Loucy (cell line): ENCODE results near the gene OR2M7.
"Not testable (repeated sequence)": the region's sequence is repeated elsewhere in the genome, so short reads cannot be mapped to it uniquely, and the experiment has no call there.

Experiments
- H2AFZ ChIP-seq: fragments of 200-600 bp; sonication (generic); 2 replicates; pipeline ENCODE4 v1.6.0; 2016; ENCODE audit warnings: antibody characterized with exemption, mild to moderate bottlenecking, low read length, moderate library complexity
- H3F3A ChIP-seq: fragments of 200-600 bp; 2 replicates; pipeline ENCODE4 v1.6.0; 2016; ENCODE audit warnings: antibody characterized with exemption, low read depth, mild to moderate bottlenecking
- H3K27me3 ChIP-seq: fragments of 200-600 bp; sonication (generic); 2 replicates; pipeline ENCODE4 v1.6.1; 2014; ENCODE audit warnings: low read length, mild to moderate bottlenecking; ENCODE audit not compliant: insufficient read depth, poor library complexity, severe bottlenecking
- H3K36me3 ChIP-seq: fragments of 200-600 bp; sonication (generic); 2 replicates; pipeline ENCODE4 v1.6.1; 2016; ENCODE audit warnings: low read length; ENCODE audit not compliant: insufficient read depth
- H3K4me1 ChIP-seq: fragments of 200-600 bp; sonication (generic); 2 replicates; pipeline ENCODE4 v1.5.1; 2014; ENCODE audit warnings: low read length, mild to moderate bottlenecking; ENCODE audit not compliant: insufficient read depth, poor library complexity, severe bottlenecking
- H3K4me2 ChIP-seq: fragments of 200-600 bp; sonication (generic); 2 replicates; pipeline ENCODE4 v1.6.0; 2014; ENCODE audit warnings: antibody characterized with exemption, low read length, low read depth, mild to moderate bottlenecking; ENCODE audit not compliant: poor library complexity, severe bottlenecking
- H3K4me3 ChIP-seq: fragments of 200-600 bp; sonication (generic); 2 replicates; pipeline ENCODE4 v1.5.1; 2014; ENCODE audit warnings: low read length, mild to moderate bottlenecking, mixed read lengths; ENCODE audit not compliant: poor library complexity, severe bottlenecking
- H3K79me2 ChIP-seq: fragments of 200-600 bp; sonication (generic); 2 replicates; pipeline ENCODE4 v1.6.1; 2014; ENCODE audit warnings: low read length; ENCODE audit not compliant: insufficient read depth
- H3K9ac ChIP-seq: fragments of 200-600 bp; sonication (generic); 2 replicates; pipeline ENCODE4 v1.6.0; 2014; ENCODE audit warnings: mild to moderate bottlenecking, low read depth, low read length, moderate library complexity; ENCODE audit not compliant: poor library complexity, severe bottlenecking
- H3K9me2 ChIP-seq: fragments of 200-600 bp; sonication (generic); replicated peaks from 2 replicates; pipeline ENCODE4 v1.6.1; 2016; ENCODE audit warnings: low read depth, low read length, mixed read lengths
- H3K9me3 ChIP-seq: fragments of 200-600 bp; sonication (generic); 2 replicates; pipeline ENCODE4 v1.6.1; 2014; ENCODE audit warnings: mild to moderate bottlenecking, antibody characterized with exemption, low read length, low read depth; ENCODE audit not compliant: insufficient read depth
- H4K20me1 ChIP-seq: fragments of 200-600 bp; sonication (generic); 2 replicates; pipeline ENCODE4 v1.6.0; 2014; ENCODE audit warnings: antibody characterized with exemption, low read length, mild to moderate bottlenecking; ENCODE audit not compliant: insufficient read depth, poor library complexity, severe bottlenecking
- EZH2phosphoT487 ChIP-seq: fragments of 200-600 bp; IDR thresholded peaks from 2 replicates; pipeline ENCODE4 v1.6.1; 2018; ENCODE audit warnings: antibody characterized with exemption, mild to moderate bottlenecking, moderate library complexity, borderline replicate concordance
- TF ChIP-seq, protein P1 (sequence below): fragments of 200-600 bp; sonication (generic); conservative IDR thresholded peaks from 2 replicates; pipeline ENCODE4 v1.5.1; 2014; ENCODE audit warnings: mild to moderate bottlenecking, antibody characterized with exemption, low read length

Gene OR2M7

DNA sequence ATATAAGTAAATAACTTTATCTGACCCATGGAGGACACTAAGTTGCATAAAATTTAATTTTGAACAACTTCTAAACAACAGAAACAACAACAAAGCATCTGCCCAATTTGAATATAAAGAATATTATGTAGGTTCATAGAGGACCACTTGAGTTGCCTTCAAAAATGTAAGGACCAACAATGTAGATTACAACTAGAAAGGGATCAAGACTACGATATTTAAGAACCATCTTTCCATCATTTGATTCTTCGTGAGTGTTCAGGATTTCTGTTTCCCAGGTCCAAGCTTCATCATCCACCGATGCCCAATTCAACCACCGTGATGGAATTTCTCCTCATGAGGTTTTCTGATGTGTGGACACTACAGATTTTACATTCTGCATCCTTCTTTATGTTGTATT lies 24.1 kb upstream of the OR2M7 start, which contains the start of gene OR14C36:
Gene OR14C36, plus strand, starts transcription at position 301 of the 400 bp plus-strand sequence. Its CDS starts 0 bp downstream, at position 301.
- H3K4me2 ChIP-seq: no peak within 1 kb of the TSS
- TF ChIP-seq, protein P1, sequence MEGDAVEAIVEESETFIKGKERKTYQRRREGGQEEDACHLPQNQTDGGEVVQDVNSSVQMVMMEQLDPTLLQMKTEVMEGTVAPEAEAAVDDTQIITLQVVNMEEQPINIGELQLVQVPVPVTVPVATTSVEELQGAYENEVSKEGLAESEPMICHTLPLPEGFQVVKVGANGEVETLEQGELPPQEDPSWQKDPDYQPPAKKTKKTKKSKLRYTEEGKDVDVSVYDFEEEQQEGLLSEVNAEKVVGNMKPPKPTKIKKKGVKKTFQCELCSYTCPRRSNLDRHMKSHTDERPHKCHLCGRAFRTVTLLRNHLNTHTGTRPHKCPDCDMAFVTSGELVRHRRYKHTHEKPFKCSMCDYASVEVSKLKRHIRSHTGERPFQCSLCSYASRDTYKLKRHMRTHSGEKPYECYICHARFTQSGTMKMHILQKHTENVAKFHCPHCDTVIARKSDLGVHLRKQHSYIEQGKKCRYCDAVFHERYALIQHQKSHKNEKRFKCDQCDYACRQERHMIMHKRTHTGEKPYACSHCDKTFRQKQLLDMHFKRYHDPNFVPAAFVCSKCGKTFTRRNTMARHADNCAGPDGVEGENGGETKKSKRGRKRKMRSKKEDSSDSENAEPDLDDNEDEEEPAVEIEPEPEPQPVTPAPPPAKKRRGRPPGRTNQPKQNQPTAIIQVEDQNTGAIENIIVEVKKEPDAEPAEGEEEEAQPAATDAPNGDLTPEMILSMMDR: no peak
- TF ChIP-seq EZH2phosphoT487: no peak

DNA sequence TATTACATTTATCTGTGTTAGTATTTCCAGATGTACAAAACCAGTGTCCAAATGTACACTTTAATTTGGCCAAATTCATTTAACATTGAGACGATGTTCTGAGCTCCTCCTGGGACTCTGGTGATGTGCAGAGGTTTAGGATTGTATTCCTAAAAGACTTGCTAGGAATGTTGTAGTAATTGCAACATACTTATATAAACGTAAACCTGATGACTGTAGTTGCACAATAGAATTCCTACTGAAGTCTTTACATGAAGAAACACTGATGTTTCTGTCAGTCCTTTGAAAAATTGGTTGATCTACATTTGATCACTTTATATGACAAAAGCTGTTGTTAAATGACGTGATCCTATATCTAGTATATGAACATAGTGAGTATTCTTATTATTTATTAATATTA lies 19.1 kb upstream of the OR2M7 start:
- H3K79me2 ChIP-seq: no peaks in the 10 kb centered on the region
- H3K27me3 ChIP-seq: no peaks in the 10 kb centered on the region
- no peak overlapping the region for H3K9ac ChIP-seq
- no peaks in the 10 kb centered on the region for H3K9me3 ChIP-seq
- H4K20me1 ChIP-seq: no peaks in the 10 kb centered on the region
- no peak for TF ChIP-seq EZH2phosphoT487
- TF ChIP-seq, protein P1: no peak
- no peak overlapping the region for H2AFZ ChIP-seq
- no peaks in the 10 kb centered on the region for H3K36me3 ChIP-seq
- no peaks in the 10 kb centered on the region for H3F3A ChIP-seq
- no peak overlapping the region for H3K4me3 ChIP-seq
- H3K4me2 ChIP-seq: no peak overlapping the region
- H3K9me2 ChIP-seq: no peaks in the 10 kb centered on the region
- H3K4me1 ChIP-seq: no peaks in the 10 kb centered on the region

More for the DNA sequence above, 24.1 kb upstream of the OR2M7 start, which contains the start of gene OR14C36:
- Histone ChIP-seq H3K9ac (no peak within 1 kb of the TSS), H3K9me2 (no peaks in the 10 kb centered on the region), H3K27me3 (no peaks in the 10 kb centered on the region), H3K36me3 (no peaks in the 10 kb centered on the region), H3K4me3 (no peak within 1 kb of the TSS), H3K79me2 (no peaks in the 10 kb centered on the region), H3K4me1 (no peaks in the 10 kb centered on the region), H2AFZ (no peak within 1 kb of the TSS), H4K20me1 (no peaks in the 10 kb centered on the region), H3F3A (no peaks in the 10 kb centered on the region), H3K9me3 (no peaks in the 10 kb centered on the region)

DNA sequence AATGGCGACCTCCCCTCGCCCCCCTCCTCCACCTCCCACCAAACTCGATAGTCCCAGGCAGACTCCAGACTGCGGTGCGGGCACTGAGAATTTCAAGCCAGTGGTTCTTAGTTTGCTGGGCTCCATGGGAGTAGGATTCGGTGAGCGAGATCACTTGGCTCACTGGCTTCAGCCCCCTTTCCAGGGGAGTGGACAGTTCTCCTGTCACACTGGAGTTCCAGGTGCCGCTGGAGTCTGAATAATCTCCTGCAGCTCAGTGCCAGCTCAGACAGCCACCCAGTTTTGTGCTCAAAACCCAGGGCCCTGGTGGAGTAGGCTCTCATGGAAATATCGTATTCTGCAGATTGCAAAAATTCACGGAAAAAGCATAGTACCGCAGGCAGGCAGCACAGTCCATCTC lies 7.6 kb downstream of the OR2M7 start:
- no peak overlapping the region for H2AFZ ChIP-seq
- H3K4me3 ChIP-seq: no peak overlapping the region
- TF ChIP-seq EZH2phosphoT487: no peak
- TF ChIP-seq, protein P1: no peak
- no peaks in the 10 kb centered on the region for H3K36me3 ChIP-seq
- H3K4me2 ChIP-seq: no peak overlapping the region
- H3K79me2 ChIP-seq: no peaks in the 10 kb centered on the region
- no peaks in the 10 kb centered on the region for H3K4me1 ChIP-seq
- no peaks in the 10 kb centered on the region for H4K20me1 ChIP-seq
- H3K27me3 ChIP-seq: no peaks in the 10 kb centered on the region
- H3K9me2 ChIP-seq: no peaks in the 10 kb centered on the region
- H3K9me3 ChIP-seq: peaks cover 7% of the 10 kb centered on the region; the same call in 1 of the 2 replicates
- no peak overlapping the region for H3K9ac ChIP-seq
- no peaks in the 10 kb centered on the region for H3F3A ChIP-seq

DNA sequence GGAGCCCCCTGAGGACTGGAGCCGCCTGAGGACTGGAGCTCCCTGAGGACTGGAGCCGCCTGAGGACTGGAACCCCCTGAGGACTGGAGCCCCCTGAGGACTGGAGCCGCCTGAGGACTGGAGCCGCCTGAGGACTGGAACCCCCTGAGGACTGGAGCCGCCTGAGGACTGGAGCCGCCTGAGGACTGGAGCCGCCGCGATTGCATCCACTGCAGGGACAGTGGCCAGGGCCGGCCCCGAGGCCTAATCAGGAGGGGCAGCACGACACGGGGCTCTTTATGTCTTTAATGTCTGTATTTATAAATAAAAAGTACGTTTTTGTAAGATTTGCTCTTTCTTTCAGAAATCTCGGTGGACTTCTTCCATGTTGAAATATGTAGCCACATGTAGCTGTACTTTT lies 17.6 kb downstream of the OR2M7 start:
- H3K4me1 ChIP-seq, H2AFZ ChIP-seq, H3F3A ChIP-seq, H3K4me2 ChIP-seq, H3K4me3 ChIP-seq, H3K9me2 ChIP-seq, H4K20me1 ChIP-seq, H3K27me3 ChIP-seq, H3K9ac ChIP-seq, H3K9me3 ChIP-seq, H3K79me2 ChIP-seq, H3K36me3 ChIP-seq: not testable (repeated sequence)
